GM21737 (cell line): ENCODE measurements around the gene CISTR.
"Not testable (repeated sequence)": the region's sequence is repeated elsewhere in the genome, so short reads cannot be mapped to it uniquely, and the experiment has no call there.

ENCODE experiments used
- ATAC-seq: cut with Tn5 transposase; IDR thresholded peaks from one replicate; pipeline ENCODE4 v1.9.1; 2021; ENCODE audit warnings: mild to moderate bottlenecking, moderate library complexity; ENCODE audit not compliant: unreplicated experiment

CISTR gene

DNA sequence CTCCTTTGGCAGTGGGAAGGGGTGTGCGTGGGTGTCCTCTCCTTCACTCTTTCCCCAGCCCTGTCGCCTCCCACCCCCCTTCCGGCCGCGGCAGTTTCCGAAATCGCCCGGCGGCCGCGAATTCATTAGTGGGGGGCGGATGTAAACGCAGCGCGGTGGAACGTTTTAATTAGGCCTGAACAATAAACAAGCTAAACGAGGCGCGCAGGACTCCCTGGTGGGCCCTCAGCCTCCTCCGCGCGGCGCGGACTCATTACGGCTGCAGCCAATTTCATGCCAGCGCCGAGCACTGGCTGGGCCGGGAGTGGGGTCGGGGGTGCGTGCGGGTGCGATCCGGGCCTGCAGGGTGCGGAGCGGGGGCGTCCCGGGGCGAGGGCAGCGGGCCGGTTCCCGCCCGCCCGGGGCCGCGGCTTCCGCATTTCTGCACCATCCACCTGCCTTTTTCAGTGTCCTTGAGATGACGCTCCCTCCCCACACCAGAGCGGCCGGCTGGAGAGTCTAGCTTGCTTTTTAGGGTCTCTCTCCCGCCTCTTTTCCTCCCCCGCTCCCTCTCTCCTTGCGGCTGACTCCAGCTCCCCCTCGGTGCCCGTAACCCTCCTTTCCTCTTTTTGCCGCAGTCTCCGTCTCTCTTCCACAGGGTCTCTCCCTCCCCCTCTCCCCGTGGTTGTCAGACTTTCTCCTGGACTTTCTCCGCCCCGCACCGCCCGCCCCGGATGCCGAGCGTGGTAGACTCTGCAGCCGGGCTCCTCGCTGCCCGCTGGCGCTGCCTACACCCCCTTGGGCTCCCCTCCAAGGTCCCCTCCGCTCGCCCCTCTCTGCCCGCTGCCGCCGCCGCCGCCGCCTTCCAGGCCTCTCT is at the start of gene CISTR:
CISTR (minus strand) TSS at position 644 of the 856 bp plus-strand sequence.
- ATAC-seq = peak; percentile 32

- no peak for ATAC-seq
Observed at GRCh38 chr12:53798575-53798974, 46.8 kb upstream of the CISTR start.

DNA sequence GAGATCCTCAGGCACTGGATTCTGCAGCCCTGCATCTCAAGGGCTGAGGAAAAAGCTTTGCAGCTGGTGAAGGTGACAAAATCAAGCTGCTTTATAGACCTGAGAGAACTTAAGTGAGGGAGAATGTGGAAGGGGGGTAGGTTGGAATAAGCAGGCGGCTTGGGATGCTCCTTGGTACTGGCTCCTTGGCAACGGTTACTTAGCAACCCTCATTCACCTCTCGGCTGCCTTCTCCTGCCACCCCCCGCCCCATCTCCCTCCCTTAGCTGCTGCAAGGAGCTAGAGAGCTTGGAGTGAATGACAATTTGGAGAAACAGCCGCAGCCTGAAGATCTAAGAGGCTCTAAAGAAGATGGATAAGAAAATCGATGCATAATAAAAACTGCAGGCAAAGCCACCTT is 44.1 kb upstream of the CISTR start:
- no peak for ATAC-seq

- no peak for ATAC-seq
Observed at GRCh38 chr12:53793221-53793620, 41.4 kb upstream of the CISTR start.

DNA sequence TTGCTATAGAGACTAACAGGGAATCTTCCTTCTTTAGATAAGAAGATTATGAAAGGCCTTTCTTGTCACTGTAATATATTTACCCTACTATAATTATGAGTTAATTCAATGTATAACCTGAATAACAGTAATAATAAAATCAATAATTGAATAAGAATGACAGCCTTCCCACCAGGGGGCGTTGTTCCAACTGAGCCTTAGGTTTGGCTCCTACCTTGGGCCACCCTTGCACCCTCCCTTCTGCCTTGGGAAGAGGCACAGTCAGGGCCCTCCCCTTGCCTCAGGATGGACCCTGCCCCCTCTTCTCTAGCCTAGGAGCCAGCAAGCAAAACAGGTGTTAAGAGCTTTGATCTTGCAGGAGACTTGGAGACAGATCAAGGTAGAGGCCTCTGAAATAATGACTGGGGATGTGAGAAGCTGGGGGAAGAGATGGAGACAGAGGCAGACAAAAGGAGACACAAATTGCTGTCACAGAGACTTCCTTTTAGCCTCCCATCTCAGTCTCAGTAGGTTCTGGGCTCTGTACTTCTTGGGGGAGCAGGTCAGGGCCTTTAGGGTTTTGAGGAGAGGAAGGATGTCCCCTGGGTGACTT is 40.1 kb upstream of the CISTR start:
- no peak for ATAC-seq

- no peak for ATAC-seq
Observed at GRCh38 chr12:53789570-53789969, 37.8 kb upstream of the CISTR start.

- ATAC-seq = no peak
Observed at GRCh38 chr12:53788892-53789291, 37.1 kb upstream of the CISTR start.

DNA sequence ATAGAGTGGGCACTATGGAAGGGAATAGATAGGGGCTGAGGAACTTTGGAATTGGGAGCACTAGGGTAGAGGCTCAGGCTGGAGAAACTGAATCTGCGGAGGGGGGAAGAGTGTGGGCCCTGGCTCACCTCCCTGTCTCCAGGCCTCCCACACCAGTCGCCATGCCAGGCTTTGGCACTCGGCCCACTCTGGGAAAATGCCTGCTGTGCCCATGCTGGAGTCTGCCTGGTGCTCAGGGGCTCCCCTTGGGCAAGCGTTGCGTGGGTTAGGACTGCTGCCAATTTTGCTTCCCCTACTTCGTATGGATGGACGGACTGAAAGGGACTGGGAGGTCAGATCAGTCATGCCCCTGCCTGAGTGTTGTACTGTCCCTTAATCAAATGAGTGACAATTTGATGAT is 34.6 kb upstream of the CISTR start:
- no peak for ATAC-seq

DNA sequence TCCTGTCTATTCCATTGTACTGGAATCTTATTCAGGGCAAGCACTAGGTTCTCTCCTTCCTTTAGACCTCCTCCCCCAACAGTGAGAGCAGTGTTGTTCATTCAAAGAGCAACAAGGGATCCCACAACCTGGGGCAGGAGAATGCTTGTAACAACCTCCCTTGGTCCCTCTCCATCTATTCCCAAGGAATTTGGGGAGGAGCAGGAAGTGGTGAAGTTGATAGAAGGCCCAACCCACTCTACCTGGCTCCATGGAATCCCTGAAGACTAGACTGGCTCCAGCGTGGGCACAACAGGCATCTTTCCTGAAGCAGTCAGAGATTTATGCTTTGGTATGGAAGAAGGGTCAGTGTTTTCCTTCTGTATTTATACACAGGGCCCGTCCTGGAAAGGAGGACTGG is 33.4 kb upstream of the CISTR start:
- ATAC-seq = no peak

DNA sequence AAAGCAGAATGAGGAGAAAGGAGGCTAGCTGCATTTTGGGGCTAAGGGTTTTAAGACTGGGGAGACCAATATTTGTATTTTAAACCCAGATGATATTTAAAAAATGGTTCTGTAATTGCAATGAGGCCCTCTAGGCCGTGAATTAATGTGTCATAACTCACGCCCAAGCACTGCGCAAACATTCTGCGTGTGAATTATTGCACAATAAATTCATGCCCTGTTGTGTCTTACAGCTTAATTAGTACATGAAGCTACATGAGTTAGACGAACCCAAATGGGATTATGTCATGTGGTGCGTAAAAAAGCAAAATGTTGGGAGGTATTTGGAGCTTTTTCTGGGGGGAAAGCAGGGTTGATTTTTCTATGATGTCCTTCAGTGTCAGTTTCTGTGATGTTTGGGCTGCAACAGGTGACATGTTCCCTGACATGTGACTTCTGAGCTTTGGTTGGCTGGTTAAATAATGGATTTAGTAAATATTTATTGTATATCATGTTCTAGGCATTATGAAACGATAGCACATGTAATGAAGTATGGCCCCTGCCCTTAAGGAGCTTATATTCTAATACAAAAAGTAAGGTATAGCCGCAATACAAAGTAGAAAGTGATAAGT is 30.4 kb upstream of the CISTR start:
- ATAC-seq = no peak

- ATAC-seq = no peak
Observed at GRCh38 chr12:53781228-53781801, 29.5 kb upstream of the CISTR start.

DNA sequence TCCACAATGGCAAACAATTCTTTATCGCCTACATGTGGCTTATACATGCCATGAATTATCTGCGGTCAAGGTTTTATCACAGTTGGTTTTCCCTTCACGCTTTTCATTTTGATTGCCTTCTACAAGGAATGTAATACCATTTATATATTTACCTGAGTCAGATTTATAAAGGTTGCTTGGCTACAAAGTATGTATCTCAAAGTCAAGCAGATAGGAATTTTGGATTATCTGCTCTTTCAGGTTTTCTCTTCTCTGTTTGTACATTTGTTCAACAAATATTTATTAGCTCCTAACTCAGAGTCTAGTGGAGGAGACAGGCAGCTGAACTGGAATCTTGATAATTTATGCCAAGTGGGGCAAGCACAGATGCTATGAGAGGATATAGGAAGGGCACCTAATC is 28.5 kb upstream of the CISTR start:
- no peak for ATAC-seq

GRCh38 chr12:53779679-53780078 is 27.9 kb upstream of the CISTR start:
- not testable (repeated sequence) for ATAC-seq

- no peak for ATAC-seq
Observed at GRCh38 chr12:53777936-53778644, 26.3 kb upstream of the CISTR start.

DNA sequence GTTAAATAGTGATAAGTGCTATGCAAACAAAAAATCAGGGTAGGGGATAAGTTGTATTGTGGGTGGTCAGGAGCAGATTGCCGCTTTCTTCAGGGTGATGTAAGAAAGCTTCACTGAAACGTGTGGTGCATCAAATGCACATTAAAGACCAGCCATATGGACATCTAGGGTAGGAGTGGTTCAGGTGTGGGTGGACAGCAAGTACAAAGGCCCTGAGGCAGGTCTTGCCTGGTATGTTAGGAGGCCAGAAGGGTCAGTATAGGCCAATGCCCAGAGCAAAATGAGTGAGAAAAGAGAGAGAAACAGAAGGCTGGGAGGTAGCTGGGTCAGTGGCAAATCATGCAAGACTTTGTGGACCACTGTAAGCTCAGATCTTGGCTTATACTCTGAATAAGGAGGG is 25.6 kb upstream of the CISTR start:
- no peak for ATAC-seq

DNA sequence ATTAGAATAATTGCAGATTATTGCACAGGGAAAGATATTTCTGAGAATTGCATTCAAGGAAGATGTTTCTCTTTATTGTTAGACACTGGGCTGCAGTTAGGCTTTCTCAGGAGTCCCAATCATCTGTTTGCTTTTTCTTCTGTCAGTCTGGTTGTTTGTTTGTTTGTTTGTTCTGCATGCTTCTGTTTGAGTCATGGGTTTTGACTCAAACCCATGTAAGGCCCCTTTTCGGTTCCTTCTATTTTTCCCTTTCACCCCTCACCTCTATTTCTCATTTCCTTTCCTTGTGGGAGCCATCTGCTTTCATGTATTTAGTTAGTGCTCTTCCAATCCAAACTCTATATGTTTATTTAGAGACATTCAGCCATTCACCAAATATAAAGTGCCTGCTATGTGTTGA is 25.1 kb upstream of the CISTR start:
- no peak for ATAC-seq

DNA sequence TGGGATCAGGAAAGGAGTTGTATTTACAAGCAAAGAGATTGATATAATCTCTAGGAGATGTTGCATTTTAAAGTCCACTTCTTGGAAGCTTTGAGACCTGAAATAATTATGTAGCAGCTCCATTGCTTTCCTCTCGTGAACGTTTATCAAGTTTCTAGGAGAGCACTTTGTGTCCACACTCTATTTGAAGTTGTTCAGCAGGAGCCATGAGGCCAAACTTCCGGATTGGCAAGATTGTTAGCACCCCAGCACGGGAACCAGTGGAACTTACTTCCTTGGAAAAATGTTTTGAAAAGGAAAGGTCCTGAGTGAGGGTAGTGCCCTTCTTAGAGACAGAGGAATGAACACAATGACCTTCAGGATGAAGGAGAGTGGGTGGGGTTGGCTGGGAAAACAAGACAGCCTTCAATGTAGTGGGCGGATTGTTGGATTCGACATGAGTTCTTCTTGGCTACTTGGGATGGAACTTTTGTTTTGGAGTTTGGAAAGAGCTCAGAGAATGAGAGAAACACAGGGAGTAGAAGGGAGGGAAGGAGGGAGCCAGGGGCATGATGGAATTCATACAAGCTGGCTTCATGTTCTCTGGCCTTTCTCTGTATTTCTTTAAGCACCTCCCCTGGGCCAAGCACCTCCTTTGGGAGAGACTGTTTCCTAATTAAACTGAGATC is 23.8 kb upstream of the CISTR start:
- ATAC-seq = no peak

DNA sequence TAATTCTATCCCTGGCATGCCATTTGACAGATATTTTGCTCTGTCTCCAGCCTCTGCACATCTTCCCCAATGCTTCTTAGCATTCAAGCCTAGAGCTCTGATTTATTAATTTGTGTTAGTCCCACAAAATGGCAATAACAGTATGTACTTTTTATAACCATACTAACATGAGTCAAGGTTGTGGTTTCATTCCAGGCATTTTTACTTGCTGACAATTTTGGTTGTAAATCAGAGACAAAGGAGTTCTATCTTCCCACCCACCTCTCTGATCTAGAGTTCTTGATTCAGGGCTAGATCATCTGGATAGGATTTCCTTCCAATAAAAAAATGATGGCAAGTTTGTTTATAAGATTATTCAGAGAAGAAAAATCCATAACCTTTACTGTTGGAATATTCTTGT is 18.5 kb upstream of the CISTR start:
- no peak for ATAC-seq

DNA sequence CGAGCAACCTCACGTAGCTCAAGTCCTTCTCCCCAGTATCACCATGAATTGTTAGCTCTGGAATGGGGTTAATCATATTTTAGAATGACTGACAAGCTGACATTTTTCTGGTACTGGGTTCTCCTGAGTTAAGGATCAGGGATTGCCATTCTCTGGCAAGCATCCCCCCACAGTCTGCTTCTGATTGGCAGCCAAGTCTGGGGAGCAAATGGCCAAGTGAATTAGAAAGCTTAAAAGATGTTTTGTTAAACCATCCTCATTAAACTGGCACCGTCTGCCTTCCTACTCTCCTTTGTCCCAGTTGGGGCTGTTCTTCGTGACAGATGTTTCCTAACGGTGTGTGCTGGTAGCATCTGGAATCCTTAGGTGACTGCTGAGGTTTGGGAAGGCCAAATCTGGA is 17.2 kb upstream of the CISTR start:
- no peak for ATAC-seq

DNA sequence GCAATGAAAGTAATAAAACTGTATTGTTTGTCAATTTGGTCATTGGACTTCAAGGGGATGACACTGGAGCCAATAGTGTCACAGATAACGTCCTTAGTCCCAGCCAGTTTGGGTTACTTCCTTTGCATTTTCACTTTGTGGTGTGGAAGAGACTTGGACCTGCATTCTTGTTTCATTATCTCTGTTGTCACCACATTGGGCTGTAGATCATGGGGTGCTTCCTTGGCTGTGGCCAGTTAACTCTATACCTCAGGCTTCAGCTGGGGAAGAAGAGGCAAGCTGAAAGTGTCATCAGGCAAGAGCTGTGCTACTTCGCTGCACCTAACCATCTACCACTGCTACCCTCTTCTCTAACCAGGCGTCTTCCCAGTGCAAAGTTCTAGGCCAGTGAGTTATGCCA is 15.1 kb upstream of the CISTR start:
- no peak for ATAC-seq

DNA sequence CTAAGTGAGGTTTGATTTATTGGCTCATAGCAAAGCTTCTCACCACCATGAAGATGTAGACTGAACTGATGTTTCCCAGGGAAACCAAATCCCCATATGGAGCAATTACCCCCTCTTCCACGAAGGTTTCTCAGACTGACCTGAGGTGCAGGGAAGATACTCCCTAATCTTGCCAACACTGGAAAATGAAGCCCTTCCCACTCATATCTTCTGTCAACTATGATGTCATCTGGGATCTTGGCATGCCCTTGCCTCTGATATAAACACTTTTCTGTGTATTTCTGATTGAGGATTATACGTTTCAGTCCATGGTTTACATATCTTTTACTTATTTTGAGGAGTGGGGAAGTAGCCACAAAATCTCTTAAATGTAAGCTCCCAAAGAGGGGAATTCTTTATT is 14.1 kb upstream of the CISTR start:
- no peak for ATAC-seq
